SK-N-SH treated with all-trans-retinoic acid at 6 μM for 48 hours (cell line): ENCODE results near the gene TEKT2.

ENCODE experiments used
- ATAC-seq: fragments of 200-7000 bp; cut with Tn5 transposase; 3 replicates; pipeline ENCODE4 v1.9.1; 2020; ENCODE audit warnings: mild to moderate bottlenecking, moderate library complexity
- ARNTL ChIP-seq: fragments of 450-650 bp; formaldehyde crosslinking; IDR thresholded peaks from 2 replicates; pipeline ENCODE4 v1.5.0; 2020; ENCODE audit warnings: low read depth, mild to moderate bottlenecking, moderate library complexity, borderline replicate concordance
- BACH2 ChIP-seq: fragments of 250-450 bp; sonication (Bioruptor Pico); IDR thresholded peaks from 2 replicates; pipeline ENCODE4 v1.9.0; 2021; ENCODE audit warnings: mild to moderate bottlenecking, borderline replicate concordance
- CSDC2 ChIP-seq: fragments of 250-450 bp; sonication (Bioruptor Pico); IDR thresholded peaks from 2 replicates; pipeline ENCODE4 v1.5.0; 2020; ENCODE audit warnings: mild to moderate bottlenecking, moderate library complexity
- ESRRG ChIP-seq: fragments of 250-450 bp; sonication (Bioruptor Pico); IDR thresholded peaks from 2 replicates; pipeline ENCODE4 v1.6.1; 2021; ENCODE audit warnings: mild to moderate bottlenecking
- GLIS3 ChIP-seq: fragments of 250-450 bp; sonication (Bioruptor Pico); IDR thresholded peaks from 2 replicates; pipeline ENCODE4 v1.5.0; 2020; ENCODE audit warnings: mild to moderate bottlenecking, moderate library complexity
- RARB ChIP-seq: fragments of 250-450 bp; sonication (Bioruptor Pico); IDR thresholded peaks from 2 replicates; pipeline ENCODE4 v1.8.0; 2021; ENCODE audit warnings: mild to moderate bottlenecking, moderate library complexity
- SNAI2 ChIP-seq: fragments of 250-450 bp; sonication (Bioruptor Pico); IDR thresholded peaks from 2 replicates; pipeline ENCODE4 v1.5.0; 2020; ENCODE audit warnings: mild to moderate bottlenecking, moderate library complexity
- TCF4 ChIP-seq: fragments of 250-450 bp; sonication (Bioruptor Pico); IDR thresholded peaks from 2 replicates; pipeline ENCODE4 v1.8.0; 2021; ENCODE audit warnings: mild to moderate bottlenecking, moderate library complexity, borderline replicate concordance
- TOX ChIP-seq: fragments of 250-450 bp; sonication (Bioruptor Pico); IDR thresholded peaks from 2 replicates; pipeline ENCODE4 v1.8.0; 2021; ENCODE audit warnings: mild to moderate bottlenecking, moderate library complexity, borderline replicate concordance
- ZC3H10 ChIP-seq: fragments of 250-450 bp; sonication (Bioruptor Pico); IDR thresholded peaks from 2 replicates; pipeline ENCODE4 v1.5.1; 2021; ENCODE audit warnings: mild to moderate bottlenecking, moderate library complexity
- ZFP3 ChIP-seq: fragments of 250-450 bp; sonication (Bioruptor Pico); IDR thresholded peaks from 2 replicates; pipeline ENCODE4 v1.5.0; 2020; ENCODE audit warnings: mild to moderate bottlenecking, moderate library complexity
- ZFP30 ChIP-seq: fragments of 450-650 bp; formaldehyde crosslinking; IDR thresholded peaks from 2 replicates; pipeline ENCODE4 v1.5.0; 2022; ENCODE audit warnings: mild to moderate bottlenecking, moderate library complexity
- ZNF565 ChIP-seq: fragments of 450-650 bp; formaldehyde crosslinking; conservative IDR thresholded peaks from 2 replicates; pipeline ENCODE4 v1.5.0; 2020; ENCODE audit warnings: low read depth, mild to moderate bottlenecking, moderate library complexity
- ZNF70 ChIP-seq: fragments of 450-650 bp; formaldehyde crosslinking; IDR thresholded peaks from 2 replicates; pipeline ENCODE4 v1.5.0; 2020; ENCODE audit warnings: mild to moderate bottlenecking, moderate library complexity
- ZNF8 ChIP-seq: fragments of 450-650 bp; formaldehyde crosslinking; IDR thresholded peaks from 2 replicates; pipeline ENCODE4 v1.5.0; 2020; ENCODE audit warnings: mild to moderate bottlenecking, moderate library complexity
- TF ChIP-seq, protein P1 (sequence below): fragments of 250-450 bp; sonication (Bioruptor Pico); IDR thresholded peaks from 2 replicates; pipeline ENCODE4 v1.8.0; 2020; ENCODE audit warnings: mild to moderate bottlenecking, moderate library complexity, borderline replicate concordance
- TF ChIP-seq, protein P2 (sequence below): fragments of 250-450 bp; sonication (Bioruptor Pico); IDR thresholded peaks from 2 replicates; pipeline ENCODE4 v1.5.1; 2021; ENCODE audit warnings: mild to moderate bottlenecking, moderate library complexity
- TF ChIP-seq, protein P3 (sequence below): fragments of 250-450 bp; sonication (Bioruptor Pico); IDR thresholded peaks from 2 replicates; pipeline ENCODE4 v1.5.1; 2020; ENCODE audit warnings: low read depth, mild to moderate bottlenecking, moderate library complexity

The TEKT2 gene

DNA sequence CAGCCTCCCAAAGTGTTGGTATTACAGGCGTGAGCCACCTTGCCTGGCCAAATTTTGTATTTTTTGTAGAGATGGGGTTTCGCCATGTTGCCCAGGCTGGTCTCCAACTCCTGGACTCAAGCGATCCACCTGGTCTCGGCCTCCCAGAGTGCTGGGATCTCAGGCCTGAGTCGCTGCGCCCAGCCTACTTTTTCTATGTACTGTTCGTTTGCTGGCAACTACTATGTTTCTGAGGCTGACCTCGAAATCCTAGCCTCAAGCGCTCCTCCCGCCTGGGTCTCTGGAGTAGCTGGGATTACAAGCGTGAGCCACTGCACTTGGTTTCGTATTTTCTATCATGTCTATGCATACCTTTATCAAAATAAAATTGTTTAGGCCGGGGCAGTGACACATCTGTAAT, 675 bp upstream of the TEKT2 start (continued):
- TF ChIP-seq, protein P1, sequence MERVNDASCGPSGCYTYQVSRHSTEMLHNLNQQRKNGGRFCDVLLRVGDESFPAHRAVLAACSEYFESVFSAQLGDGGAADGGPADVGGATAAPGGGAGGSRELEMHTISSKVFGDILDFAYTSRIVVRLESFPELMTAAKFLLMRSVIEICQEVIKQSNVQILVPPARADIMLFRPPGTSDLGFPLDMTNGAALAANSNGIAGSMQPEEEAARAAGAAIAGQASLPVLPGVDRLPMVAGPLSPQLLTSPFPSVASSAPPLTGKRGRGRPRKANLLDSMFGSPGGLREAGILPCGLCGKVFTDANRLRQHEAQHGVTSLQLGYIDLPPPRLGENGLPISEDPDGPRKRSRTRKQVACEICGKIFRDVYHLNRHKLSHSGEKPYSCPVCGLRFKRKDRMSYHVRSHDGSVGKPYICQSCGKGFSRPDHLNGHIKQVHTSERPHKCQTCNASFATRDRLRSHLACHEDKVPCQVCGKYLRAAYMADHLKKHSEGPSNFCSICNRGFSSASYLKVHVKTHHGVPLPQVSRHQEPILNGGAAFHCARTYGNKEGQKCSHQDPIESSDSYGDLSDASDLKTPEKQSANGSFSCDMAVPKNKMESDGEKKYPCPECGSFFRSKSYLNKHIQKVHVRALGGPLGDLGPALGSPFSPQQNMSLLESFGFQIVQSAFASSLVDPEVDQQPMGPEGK: no peak
- TF ChIP-seq SNAI2: no peak
- TF ChIP-seq ZC3H10 (CRISPR knock-in tag): no peak
- TF ChIP-seq, protein P2, sequence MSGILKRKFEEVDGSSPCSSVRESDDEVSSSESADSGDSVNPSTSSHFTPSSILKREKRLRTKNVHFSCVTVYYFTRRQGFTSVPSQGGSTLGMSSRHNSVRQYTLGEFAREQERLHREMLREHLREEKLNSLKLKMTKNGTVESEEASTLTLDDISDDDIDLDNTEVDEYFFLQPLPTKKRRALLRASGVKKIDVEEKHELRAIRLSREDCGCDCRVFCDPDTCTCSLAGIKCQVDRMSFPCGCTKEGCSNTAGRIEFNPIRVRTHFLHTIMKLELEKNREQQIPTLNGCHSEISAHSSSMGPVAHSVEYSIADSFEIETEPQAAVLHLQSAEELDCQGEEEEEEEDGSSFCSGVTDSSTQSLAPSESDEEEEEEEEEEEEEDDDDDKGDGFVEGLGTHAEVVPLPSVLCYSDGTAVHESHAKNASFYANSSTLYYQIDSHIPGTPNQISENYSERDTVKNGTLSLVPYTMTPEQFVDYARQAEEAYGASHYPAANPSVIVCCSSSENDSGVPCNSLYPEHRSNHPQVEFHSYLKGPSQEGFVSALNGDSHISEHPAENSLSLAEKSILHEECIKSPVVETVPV (CRISPR knock-in tag): no peak

- no peak for ATAC-seq
- TF ChIP-seq ZNF70 (CRISPR knock-in tag) (no peak), ZFP30 (no peak), TOX (CRISPR knock-in tag) (no peak), GLIS3 (no peak), ZNF8 (CRISPR knock-in tag) (no peak), ZC3H10 (CRISPR knock-in tag) (no peak), ZFP3 (CRISPR knock-in tag) (no peak), ZNF565 (CRISPR knock-in tag) (no peak), BACH2 (no peak), SNAI2 (no peak), ARNTL (CRISPR knock-in tag) (no peak), CSDC2 (CRISPR knock-in tag) (no peak), ESRRG (no peak), RARB (CRISPR knock-in tag) (no peak)
- TF ChIP-seq, protein P1: no peak
- TF ChIP-seq, protein P2 (CRISPR knock-in tag): no peak
- TF ChIP-seq, protein P3, sequence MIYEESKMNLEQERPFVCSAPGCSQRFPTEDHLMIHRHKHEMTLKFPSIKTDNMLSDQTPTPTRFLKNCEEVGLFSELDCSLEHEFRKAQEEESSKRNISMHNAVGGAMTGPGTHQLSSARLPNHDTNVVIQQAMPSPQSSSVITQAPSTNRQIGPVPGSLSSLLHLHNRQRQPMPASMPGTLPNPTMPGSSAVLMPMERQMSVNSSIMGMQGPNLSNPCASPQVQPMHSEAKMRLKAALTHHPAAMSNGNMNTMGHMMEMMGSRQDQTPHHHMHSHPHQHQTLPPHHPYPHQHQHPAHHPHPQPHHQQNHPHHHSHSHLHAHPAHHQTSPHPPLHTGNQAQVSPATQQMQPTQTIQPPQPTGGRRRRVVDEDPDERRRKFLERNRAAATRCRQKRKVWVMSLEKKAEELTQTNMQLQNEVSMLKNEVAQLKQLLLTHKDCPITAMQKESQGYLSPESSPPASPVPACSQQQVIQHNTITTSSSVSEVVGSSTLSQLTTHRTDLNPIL (CRISPR knock-in tag): no peak
Observed at GRCh38 chr1:36084497-36085115, 712 bp downstream of the TEKT2 start.

- ATAC-seq: no peak
- TF ChIP-seq RARB (CRISPR knock-in tag): no peak
Observed at GRCh38 chr1:36085126-36085525, 1.2 kb downstream of the TEKT2 start.

DNA sequence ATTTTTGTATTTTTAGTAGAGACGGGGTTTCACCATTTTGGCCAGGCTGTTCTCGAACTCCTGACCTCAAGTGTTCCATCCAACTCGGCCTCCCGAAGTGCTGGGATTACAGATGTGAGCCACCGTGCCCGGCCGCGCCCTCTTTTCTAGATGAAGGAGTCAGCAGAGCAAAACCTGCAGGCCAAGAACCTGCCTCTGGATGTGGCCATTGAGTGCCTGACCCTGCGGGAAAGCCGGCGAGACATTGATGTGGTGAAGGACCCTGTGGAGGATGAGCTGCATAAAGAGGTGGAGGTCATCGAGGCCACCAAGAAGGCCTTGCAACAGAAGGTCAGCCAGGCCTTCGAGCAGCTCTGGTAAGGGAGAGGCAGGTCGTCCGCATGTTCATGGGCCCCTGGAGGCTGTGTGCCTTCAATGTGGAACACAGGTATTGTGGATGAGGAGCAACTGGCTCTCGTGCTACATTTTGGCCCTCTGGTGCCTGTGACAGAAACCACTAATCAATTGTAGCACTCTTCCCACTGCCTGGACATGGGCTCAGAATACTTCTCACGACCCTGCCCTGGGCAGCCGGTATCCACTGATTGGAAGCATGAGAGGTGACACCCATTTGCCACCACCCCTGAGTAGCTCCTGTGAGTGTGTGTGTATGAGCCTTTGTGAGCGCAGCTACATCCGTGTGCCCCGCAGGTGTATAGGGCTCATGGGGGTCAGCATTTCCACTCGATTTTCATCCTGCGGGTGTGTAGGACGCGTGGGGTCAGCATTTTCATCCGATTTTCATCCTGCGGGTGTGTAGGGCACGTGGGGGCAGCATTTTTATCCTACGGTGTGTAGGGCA, 2.0 kb downstream of the TEKT2 start:
- ATAC-seq: no peak

More for the DNA sequence above, 2.0 kb downstream of the TEKT2 start:
- TF ChIP-seq GLIS3 (no peak), ESRRG (no peak), ARNTL (CRISPR knock-in tag) (no peak), ZFP3 (CRISPR knock-in tag) (no peak), ZNF70 (CRISPR knock-in tag) (no peak), ZNF8 (CRISPR knock-in tag) (no peak), CSDC2 (CRISPR knock-in tag) (no peak), TCF4 (CRISPR knock-in tag) (no peak), TOX (CRISPR knock-in tag) (no peak)
- TF ChIP-seq, protein P2 (CRISPR knock-in tag): no peak
- TF ChIP-seq, all 23 proteins: peak for 0
